ENCODE data around the gene GJB1.

- TF ChIP-seq ZFX (CRISPR knock-in tag; IDR thresholded peaks at IDR 0.05), result 0 out of 2 replicates have a peak, but pooled peaks have one; percentile 10
- TF ChIP-seq CAMTA2 (CRISPR knock-in tag; conservative IDR thresholded peaks at IDR 0.05), result no peak
- no peak for TF ChIP-seq CREB1 (IDR thresholded peaks at IDR 0.05)
- no peak for TF ChIP-seq CREB1 (CRISPR knock-in tag; IDR thresholded peaks at IDR 0.05)
- no peak for TF ChIP-seq SRSF9 (IDR thresholded peaks at IDR 0.05; ENCODE audit: borderline replicate concordance, low read depth, low read length)
Observed at GRCh38 chrX:71253253-71254091, 30.4 kb downstream of the GJB1 start.

Measured in K562 (cell line).